ENCODE measurements around the gene ABITRAM. TPM values are rescaled to one million over a fixed set of nuclear protein-coding genes. Genes with fewer than 3 reads are reported as not detected.
"Not testable (repeated sequence)": the region's sequence is repeated elsewhere in the genome, so short reads cannot be mapped to it uniquely, and the experiment has no call there.

ABITRAM gene
- polyA plus RNA-seq, 6 donors from 2014 or later: 9.6 to 16.7 (median 11.3) TPM

DNA sequence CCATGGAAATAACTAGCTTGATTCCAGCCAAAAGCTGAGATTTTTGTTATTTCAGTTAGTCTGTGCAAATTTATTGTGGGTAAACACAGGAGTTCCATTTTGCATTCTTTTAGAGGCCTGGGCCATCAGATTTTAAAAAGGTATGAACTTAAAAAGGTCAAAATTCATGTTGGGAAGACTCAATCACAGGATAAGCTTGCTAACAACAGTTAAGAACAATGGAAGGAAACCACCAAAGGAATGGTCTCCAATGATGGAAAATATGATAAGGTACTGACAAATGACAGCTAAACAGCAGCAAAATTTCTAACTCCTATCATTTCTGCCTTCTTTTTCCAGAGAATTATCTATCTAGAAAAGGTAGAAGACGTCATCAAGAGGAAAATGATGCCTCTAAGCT, 16.0 kb downstream of the ABITRAM start:
- no peaks in the 10 kb centered on the region for H3K36me3 Mint-ChIP-seq
- no peak overlapping the region for H3K27ac Mint-ChIP-seq
- H3K9me3 Mint-ChIP-seq: no peaks in the 10 kb centered on the region
- ATAC-seq (ENCODE audit: low read depth in 2 of 2) (no peak), DNase-seq (no peak)
- no peaks in the 10 kb centered on the region for H3K27me3 Mint-ChIP-seq
- no peak overlapping the region for H3K4me3 Mint-ChIP-seq
- no peaks in the 10 kb centered on the region for H3K4me1 Mint-ChIP-seq

DNA sequence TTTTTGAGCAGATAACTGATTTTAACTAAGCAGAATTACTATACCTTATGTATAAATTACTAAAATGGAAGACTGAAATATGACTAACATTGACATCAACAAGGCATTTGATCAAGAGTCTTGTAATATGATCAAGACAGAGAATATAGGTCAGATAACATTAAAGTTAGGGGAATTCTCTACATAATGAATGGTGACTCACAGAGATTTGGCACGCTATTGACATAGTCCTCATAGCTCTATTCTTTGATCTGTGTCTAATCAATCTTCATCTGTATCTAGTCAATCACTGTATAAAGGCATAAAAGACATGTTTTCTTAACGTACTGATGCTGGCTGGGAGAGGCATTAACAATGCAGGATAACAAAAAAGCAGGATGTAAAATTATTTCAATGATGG, 17.4 kb downstream of the ABITRAM start:
- no peak overlapping the region for H3K4me3 Mint-ChIP-seq
- no peaks in the 10 kb centered on the region for H3K4me1 Mint-ChIP-seq
- no peaks in the 10 kb centered on the region for H3K27me3 Mint-ChIP-seq
- no peaks in the 10 kb centered on the region for H3K9me3 Mint-ChIP-seq
- no peak overlapping the region for H3K27ac Mint-ChIP-seq
- no peaks in the 10 kb centered on the region for H3K36me3 Mint-ChIP-seq
- no peak for DNase-seq
- ATAC-seq (ENCODE audit: low read depth in 2 of 2): no peak

DNA sequence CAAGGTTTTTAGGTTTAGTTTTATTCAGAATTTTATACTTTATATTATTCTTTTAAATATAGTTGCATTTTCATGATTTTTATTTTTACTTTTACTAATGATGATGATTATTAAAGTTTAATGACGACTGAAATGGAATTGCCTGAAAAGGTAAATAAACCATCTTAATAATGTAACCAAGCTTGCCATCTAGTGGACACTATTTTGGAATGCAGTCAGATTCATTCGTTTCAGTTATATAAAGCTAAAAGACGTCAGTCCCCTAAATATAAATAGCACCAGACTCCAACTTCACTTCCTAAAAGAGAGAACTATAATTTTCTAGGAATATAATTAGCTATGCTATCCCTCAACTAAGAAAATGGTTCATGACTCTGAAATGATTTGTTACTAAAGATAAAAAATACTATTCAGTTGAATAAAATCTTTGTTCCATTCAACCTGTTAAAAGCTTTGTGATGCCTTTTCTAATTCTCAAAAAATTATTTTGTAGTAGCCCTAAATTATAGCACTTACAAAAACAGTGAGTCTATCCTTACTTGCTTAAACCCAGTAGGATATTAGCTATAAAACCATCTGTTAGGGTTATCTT, 19.9 kb downstream of the ABITRAM start:
- ATAC-seq (ENCODE audit: low read depth in 2 of 2) (peak; percentile 23 to 45), DNase-seq (peak; percentile 20)
- Mint-ChIP-seq H3K36me3 (no peaks in the 10 kb centered on the region), H3K4me1 (no peaks in the 10 kb centered on the region), H3K4me3 (no peak overlapping the region), H3K27ac (no peak overlapping the region), H3K9me3 (no peaks in the 10 kb centered on the region), H3K27me3 (no peaks in the 10 kb centered on the region)

DNA sequence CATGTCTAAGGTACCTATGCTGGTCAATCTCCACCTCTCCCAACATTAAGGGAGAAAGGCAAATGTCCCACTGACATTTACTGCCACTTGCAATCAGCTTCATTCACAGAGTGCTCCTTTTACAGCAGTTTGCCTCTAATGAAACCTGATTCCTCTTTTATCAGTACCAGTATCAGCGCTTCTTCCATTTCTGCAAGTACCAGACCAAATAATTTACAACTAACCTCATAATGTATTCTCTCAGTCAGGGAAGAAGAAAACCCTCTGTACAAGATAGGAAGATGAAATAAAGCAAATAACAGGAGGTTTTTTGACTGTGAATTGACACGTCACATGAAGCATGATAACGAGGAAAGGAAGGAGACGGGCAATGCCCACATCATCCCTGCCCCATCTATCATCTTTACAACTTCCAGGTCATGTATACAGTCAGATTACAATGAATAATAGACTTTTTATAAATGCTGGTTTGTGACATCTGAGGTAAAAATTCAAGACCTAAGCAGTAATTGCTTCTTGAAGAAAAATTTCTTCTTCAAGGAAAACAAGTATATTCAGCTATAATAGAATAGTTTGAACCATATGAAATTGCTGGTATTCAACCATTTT, 21.9 kb downstream of the ABITRAM start:
- DNase-seq (no peak), ATAC-seq (ENCODE audit: low read depth in 2 of 2) (no peak)
- Mint-ChIP-seq H3K9me3 (no peaks in the 10 kb centered on the region), H3K27ac (no peak overlapping the region), H3K4me1 (no peaks in the 10 kb centered on the region), H3K4me3 (no peak overlapping the region), H3K27me3 (no peaks in the 10 kb centered on the region), H3K36me3 (no peaks in the 10 kb centered on the region)

DNA sequence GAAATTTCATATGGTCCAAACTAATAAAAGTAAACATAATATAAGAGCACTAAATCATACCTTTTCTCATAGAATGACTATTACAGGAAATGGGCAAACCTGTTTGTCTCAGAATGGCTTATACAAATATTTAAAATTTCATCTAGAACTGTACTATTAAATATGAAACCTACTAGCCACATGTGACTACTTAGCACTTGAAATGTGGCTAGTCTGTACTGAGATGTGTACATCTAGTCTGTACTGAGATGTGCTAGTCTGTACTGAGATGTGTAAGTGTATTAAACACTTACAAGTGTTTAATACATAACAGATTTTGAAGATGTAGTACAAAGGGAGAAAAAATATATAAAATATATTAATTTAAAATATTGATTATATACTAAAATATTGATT, 22.4 kb downstream of the ABITRAM start:
- no peaks in the 10 kb centered on the region for H3K4me1 Mint-ChIP-seq
- H3K9me3 Mint-ChIP-seq: no peaks in the 10 kb centered on the region
- H3K36me3 Mint-ChIP-seq: no peaks in the 10 kb centered on the region
- no peak overlapping the region for H3K4me3 Mint-ChIP-seq
- ATAC-seq (ENCODE audit: low read depth in 2 of 2) (no peak), DNase-seq (no peak)
- H3K27me3 Mint-ChIP-seq: no peaks in the 10 kb centered on the region
- no peak overlapping the region for H3K27ac Mint-ChIP-seq

DNA sequence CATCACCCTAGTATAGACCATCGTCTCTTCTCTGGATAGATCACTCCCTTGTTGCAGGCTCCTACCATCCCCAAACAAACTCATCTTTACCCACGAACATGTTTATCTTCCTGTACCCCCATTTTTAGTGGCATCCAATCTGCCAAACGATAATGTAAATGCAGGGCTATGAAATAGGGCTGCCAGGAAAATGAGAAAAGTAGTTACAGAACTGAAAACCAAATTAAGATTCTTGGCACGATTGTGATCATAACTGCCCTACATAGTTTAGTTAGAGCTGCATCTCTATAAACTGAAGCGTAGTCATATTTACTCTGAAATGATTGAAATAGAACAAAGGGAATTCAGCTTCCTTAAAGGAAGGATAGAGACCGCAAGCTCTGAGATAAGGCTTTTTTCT, 26.1 kb downstream of the ABITRAM start:
- DNase-seq (no peak), ATAC-seq (ENCODE audit: low read depth in 2 of 2) (no peak)
- Mint-ChIP-seq H3K27me3 (no peaks in the 10 kb centered on the region), H3K9me3 (no peaks in the 10 kb centered on the region), H3K4me1 (no peaks in the 10 kb centered on the region), H3K4me3 (no peak overlapping the region), H3K27ac (no peak overlapping the region), H3K36me3 (no peaks in the 10 kb centered on the region)

DNA sequence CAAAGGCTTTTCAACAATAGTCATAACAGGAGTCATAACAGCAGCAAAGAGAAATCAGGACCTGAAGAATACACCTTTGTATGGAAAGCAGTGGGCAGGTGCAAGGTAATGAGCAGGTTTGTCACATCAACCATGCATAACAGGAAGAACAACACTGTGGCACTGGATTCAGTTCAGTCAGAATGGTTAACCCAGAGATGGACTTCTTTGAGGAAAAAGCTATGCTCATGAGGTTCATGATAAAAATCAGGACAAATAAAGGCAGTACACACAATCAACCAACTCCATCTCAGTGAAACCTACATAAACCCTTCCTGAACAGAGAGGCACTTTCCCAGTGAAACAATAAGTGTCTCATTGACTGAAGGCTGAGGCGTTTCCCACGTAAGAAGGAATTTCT, 27.0 kb downstream of the ABITRAM start:
- Mint-ChIP-seq H3K27ac (no peak overlapping the region), H3K27me3 (no peaks in the 10 kb centered on the region), H3K36me3 (no peaks in the 10 kb centered on the region), H3K4me3 (no peak overlapping the region), H3K9me3 (no peaks in the 10 kb centered on the region), H3K4me1 (no peaks in the 10 kb centered on the region)
- no peak for ATAC-seq (ENCODE audit: low read depth in 2 of 2)
- no peak for DNase-seq

DNA sequence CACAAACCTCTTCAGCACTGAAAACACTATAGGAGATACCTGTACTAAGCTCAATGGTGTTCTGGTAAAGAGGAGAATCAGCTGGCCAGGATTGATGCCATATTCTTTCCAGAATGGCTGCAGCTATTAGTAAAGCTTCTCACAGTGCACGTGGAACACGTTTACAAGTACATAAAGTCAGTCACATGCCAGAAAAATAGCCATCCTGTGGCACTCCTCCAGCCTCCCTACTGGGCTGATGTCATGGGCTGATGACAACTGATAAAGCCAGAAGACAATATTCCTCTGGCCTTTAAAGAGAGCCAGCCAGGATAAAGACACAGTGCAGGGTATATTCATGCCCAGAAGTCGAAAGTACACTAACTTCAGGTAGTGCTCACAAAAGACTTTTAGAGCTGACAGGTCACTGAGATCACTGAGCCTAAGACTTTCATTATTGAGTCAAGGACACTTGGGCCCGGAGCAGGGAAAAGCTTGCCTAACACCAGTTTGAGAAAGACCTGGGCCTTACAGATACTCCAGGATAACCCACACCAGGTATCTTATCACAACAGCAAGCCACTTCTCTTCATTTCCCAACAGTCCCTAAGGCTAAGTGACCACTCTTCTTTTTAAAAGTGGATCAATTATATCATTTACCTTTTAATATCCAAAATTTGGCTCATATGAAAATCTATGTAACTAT, 29.4 kb downstream of the ABITRAM start:
- no peak overlapping the region for H3K27ac Mint-ChIP-seq
- H3K4me3 Mint-ChIP-seq: no peak overlapping the region
- H3K27me3 Mint-ChIP-seq: no peaks in the 10 kb centered on the region
- H3K36me3 Mint-ChIP-seq: no peaks in the 10 kb centered on the region
- no peak for ATAC-seq (ENCODE audit: low read depth in 2 of 2)
- no peaks in the 10 kb centered on the region for H3K9me3 Mint-ChIP-seq
- DNase-seq: no peak
- H3K4me1 Mint-ChIP-seq: no peaks in the 10 kb centered on the region

DNA sequence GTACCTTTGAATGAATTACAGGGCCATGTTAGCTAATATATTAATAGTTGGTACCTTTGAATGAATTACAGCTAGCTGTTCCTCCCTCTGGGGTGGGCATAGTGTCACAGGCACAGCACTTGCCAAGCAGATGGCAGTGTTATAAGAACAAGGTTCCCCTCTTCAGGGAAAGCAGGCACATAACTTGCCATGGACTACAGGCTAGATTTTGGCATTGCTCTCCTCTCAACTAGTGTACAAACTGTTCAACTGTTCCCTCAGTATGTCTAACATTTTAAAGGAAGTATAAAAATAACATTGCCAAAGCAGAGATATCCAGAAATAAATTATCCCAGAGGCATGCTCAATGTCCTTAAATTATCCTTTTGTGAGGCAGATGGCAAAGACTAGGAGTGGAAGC, 33.7 kb downstream of the ABITRAM start:
- H3K27me3 Mint-ChIP-seq: no peaks in the 10 kb centered on the region
- no peak for ATAC-seq (ENCODE audit: low read depth in 2 of 2)
- no peak overlapping the region for H3K4me3 Mint-ChIP-seq
- H3K36me3 Mint-ChIP-seq: peaks cover 0 to 14% of the 10 kb centered on the region in 2 donors
- H3K9me3 Mint-ChIP-seq: peaks cover 5 to 18% (median 10%) of the 10 kb centered on the region in 7 donors
- DNase-seq: no peak
- no peaks in the 10 kb centered on the region for H3K4me1 Mint-ChIP-seq
- no peak overlapping the region for H3K27ac Mint-ChIP-seq

DNA sequence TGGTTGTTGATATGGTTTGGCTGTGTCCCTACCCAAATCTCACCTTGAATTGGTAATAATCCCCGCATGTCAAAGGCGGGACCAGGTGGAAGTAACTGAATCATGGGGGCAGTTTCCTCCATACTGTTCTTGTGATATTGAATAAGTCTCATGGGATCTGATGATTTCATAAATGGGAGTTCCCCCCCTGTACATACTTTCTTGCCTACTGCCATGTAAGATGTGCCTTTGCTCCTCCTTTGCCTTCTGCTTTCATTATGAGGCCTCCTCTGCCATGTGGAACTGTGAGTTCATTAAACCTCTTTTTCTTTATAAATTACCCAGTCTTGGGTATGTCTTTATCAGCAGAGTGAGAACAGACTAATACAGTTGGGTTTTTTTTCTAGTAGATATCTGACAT, 37.2 kb downstream of the ABITRAM start:
- Mint-ChIP-seq H3K36me3 (peaks cover 0 to 14% of the 10 kb centered on the region in 2 donors), H3K9me3 (peaks cover 5 to 18% (median 10%) of the 10 kb centered on the region in 7 donors)
- H3K27me3 Mint-ChIP-seq; H3K4me3 Mint-ChIP-seq; DNase-seq; H3K27ac Mint-ChIP-seq; H3K4me1 Mint-ChIP-seq; ATAC-seq (ENCODE audit: low read depth in 2 of 2): not testable (repeated sequence)

DNA sequence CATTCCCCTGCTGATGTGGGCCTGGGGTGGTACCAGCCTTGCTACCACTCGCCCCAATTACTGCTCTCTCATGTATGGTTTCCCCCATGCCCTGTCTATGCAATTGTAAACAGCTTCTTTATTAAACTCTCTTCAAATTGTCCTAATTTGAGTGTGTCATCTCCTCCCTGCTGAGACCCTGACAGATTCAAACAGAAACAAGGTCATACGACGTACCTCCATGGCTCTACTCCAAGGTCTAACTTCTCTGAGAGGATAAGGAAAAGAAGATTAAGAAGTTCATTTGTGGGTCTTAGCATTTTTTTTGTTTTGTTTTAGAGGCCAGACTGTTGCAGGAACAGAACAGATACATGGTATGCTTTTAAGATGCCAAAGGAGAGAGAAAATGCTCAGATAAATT, 38.0 kb downstream of the ABITRAM start:
- ATAC-seq (ENCODE audit: low read depth in 2 of 2): no peak
- Mint-ChIP-seq H3K27me3 (no peaks in the 10 kb centered on the region), H3K27ac (no peak overlapping the region), H3K36me3 (peaks cover 0 to 14% of the 10 kb centered on the region in 2 donors), H3K9me3 (peaks cover 5 to 18% (median 10%) of the 10 kb centered on the region in 7 donors), H3K4me3 (no peak overlapping the region), H3K4me1 (no peaks in the 10 kb centered on the region)
- no peak for DNase-seq

DNA sequence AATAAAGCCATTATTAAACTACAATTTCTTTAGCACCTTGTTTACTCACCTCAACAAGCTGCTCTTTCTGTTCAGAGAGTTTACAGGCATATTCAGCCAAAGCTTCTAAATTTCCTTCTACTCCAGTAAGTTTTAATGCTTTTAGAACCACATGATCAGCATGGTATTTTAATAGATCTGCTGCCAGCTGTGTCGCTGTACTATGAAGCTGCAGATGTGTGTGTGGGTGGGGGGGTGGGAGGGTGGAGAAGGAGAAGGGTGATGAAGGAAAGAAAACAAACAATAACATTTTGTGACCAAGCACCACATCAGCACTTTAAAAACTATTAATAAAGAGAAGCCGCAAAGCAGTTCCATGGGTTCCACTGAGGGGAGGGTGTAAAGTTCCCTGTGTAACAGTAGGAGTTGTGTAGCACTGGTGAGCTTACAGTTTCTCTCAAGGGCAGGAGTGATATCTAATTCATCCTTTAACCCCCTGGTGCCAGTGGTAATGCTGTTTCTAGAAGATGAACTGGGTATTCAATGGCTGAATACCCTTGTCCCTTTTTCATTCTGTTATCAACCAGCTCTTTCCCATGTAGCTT, 38.5 kb downstream of the ABITRAM start:
- no peak overlapping the region for H3K27ac Mint-ChIP-seq
- DNase-seq: no peak

DNA sequence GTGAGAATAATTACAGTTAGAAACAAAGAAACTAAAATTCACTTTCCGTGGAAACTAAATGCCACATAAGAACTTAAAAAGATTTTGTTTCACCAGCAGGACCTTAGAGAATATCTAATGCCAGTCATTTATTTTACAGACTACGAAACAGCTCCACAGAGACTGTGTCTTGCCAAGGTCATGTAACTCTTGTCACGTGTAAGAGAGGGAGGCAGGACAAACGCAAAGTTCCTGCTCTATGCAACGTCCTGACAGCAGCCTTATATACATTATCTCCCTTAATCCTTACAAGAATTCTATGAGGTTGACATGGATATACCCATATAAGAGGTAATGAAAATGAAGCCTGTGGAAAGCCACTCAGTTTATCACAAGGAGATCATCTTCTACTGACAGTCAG, 39.7 kb downstream of the ABITRAM start:
- no peak overlapping the region for H3K4me3 Mint-ChIP-seq

More for the DNA sequence above, 38.5 kb downstream of the ABITRAM start:
- no peaks in the 10 kb centered on the region for H3K27me3 Mint-ChIP-seq
- peaks cover 0 to 14% of the 10 kb centered on the region in 2 donors for H3K36me3 Mint-ChIP-seq
- H3K9me3 Mint-ChIP-seq: peaks cover 5 to 18% (median 10%) of the 10 kb centered on the region in 7 donors
- no peak overlapping the region for H3K4me3 Mint-ChIP-seq
- H3K4me1 Mint-ChIP-seq: no peaks in the 10 kb centered on the region
- no peak for ATAC-seq (ENCODE audit: low read depth in 2 of 2)

DNA sequence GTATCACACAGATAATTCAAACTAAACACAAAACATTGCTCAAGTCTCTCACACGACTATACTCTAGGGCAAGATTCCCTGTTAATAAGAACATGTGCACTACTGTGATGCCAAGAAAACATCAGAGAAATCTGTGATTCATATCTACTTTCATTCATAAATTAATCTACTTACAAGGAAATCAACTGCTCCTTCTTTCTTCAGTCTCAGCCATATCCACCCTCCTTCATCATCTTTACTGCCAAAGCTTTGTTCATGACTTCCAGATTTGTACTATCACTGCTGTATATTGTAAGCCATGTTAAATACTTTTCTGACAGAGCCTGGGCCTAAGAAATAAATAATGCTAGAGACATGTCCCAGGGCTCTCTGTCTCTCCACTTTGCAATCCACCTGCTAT, 44.0 kb downstream of the ABITRAM start:
- ATAC-seq (ENCODE audit: low read depth in 2 of 2) (no peak), DNase-seq (no peak)
- no peaks in the 10 kb centered on the region for H3K9me3 Mint-ChIP-seq
- H3K27me3 Mint-ChIP-seq: no peaks in the 10 kb centered on the region
- no peak overlapping the region for H3K27ac Mint-ChIP-seq
- no peak overlapping the region for H3K4me3 Mint-ChIP-seq
- no peaks in the 10 kb centered on the region for H3K4me1 Mint-ChIP-seq
- H3K36me3 Mint-ChIP-seq: no peaks in the 10 kb centered on the region

More for the DNA sequence above, 39.7 kb downstream of the ABITRAM start:
- Mint-ChIP-seq H3K27ac (no peak overlapping the region), H3K4me1 (no peaks in the 10 kb centered on the region), H3K36me3 (peaks cover 0 to 14% of the 10 kb centered on the region in 2 donors), H3K9me3 (peaks cover 5 to 18% (median 10%) of the 10 kb centered on the region in 7 donors), H3K27me3 (no peaks in the 10 kb centered on the region)
- no peak for DNase-seq
- no peak for ATAC-seq (ENCODE audit: low read depth in 2 of 2)
